Psoas muscle (tissue), 8 donors: ENCODE data around the gene KCNT1. TPM values are rescaled to one million over a fixed set of nuclear protein-coding genes. Genes with fewer than 3 reads are reported as not detected.

Experiments used
- ATAC-seq, 4 donors: fragments of 200-7000 bp; cut with Tn5 transposase; one replicate each; pipeline ENCODE4 v1.9.1; 2020; ENCODE audit warnings: moderate library complexity in 3 of 4, mild to moderate bottlenecking in 2 of 4
- DNase-seq, 2 donors: peaks; one replicate each; pipeline ENCODE4 v3.0.0-alpha.2; 2020
- H3K27ac ChIP-seq: fragments of 200-600 bp; one replicate; pipeline ENCODE4 v1.8.0; 2022
- H3K27me3 ChIP-seq, 3 donors: fragments of 200-600 bp in 1 of 3; one replicate each; pipeline versions ENCODE4 v1.6.1 to v1.8.0; 2013 to 2022; ENCODE audit warnings: low read length in 2 of 3, mild to moderate bottlenecking in 2 of 3, moderate library complexity in 1 of 3; ENCODE audit not compliant: insufficient read depth in 3 of 3
- H3K36me3 ChIP-seq, 2 donors: fragments of 200-600 bp in 1 of 2; one replicate each; pipeline versions ENCODE4 v1.6.1 to v1.8.0; 2013 to 2022; ENCODE audit warnings: low read depth in 1 of 2, mild to moderate bottlenecking in 1 of 2, moderate library complexity in 1 of 2; ENCODE audit not compliant: insufficient read depth in 1 of 2
- H3K4me1 ChIP-seq: fragments of 200-600 bp; one replicate; pipeline ENCODE4 v1.8.0; 2022
- H3K4me3 ChIP-seq: fragments of 200-600 bp; one replicate; pipeline ENCODE4 v1.8.0; 2022; ENCODE audit warnings: mild to moderate bottlenecking
- H3K9me3 ChIP-seq: fragments of 200-600 bp; one replicate; pipeline ENCODE4 v1.8.0; 2022
- WGBS, 3 donors: extraction: QIAGEN DNeasy Blood & Tissue Kit; methylation state at CpG; one replicate each; pipeline versions ENCODE4 v1.1.6 to v1.1.7; 2013; 5-methylcytosine and 5-hydroxymethylcytosine counted together
- intact Hi-C, 2 donors: fragments of 100-400 bp; cut with DNase I; formaldehyde crosslinking; loops; one replicate each; pipeline versions ENCODE4 v1.11.0 to v1.14.2; 2022
- polyA plus RNA-seq, 3 donors: library from polyadenylated mRNA; stranded (reverse); fragments of 200-250 nt; gene quantifications; one replicate each; pipeline ENCODE4 v1.2.3, GENCODE V29; 2013
- total RNA-seq, 4 donors: library from RNA; stranded (reverse); fragmentation: NEBNext Ultra II Directional in 2 of 4; extraction: Animal tissue kit (Norgen Biotek cat#: 25700) in 2 of 4; gene quantifications; one replicate each; pipeline versions ENCODE4 v1.2.1 to v1.2.4, GENCODE V29; 2021 to 2023
- TF ChIP-seq, protein P1 (sequence below): fragments of 200-600 bp; IDR thresholded peaks from one replicate; pipeline ENCODE4 v1.8.0; 2022; ENCODE audit warnings: antibody characterized with exemption
- donor health status: healthy with polysubstance abuse.
- donor health status: DM: no; HTN: no; CAD: no; lungs with moderate emphysema.
- donor health status: Bipolar disorder and iron deficiency.
- donor health status: healthy.
- donor health status: DM: yes; HTN: yes; CAD: no.
- donor health status: DM: no; HTN: no; CAD: no.
- donor health status: DM: no; HTN: no; CAD: no.
- donor health status: DM: yes; HTN: yes; CAD: no.

Gene KCNT1
- total and polyA plus RNA-seq, 7 donors = 1.1 to 15.0 (median 10.3) TPM

DNA sequence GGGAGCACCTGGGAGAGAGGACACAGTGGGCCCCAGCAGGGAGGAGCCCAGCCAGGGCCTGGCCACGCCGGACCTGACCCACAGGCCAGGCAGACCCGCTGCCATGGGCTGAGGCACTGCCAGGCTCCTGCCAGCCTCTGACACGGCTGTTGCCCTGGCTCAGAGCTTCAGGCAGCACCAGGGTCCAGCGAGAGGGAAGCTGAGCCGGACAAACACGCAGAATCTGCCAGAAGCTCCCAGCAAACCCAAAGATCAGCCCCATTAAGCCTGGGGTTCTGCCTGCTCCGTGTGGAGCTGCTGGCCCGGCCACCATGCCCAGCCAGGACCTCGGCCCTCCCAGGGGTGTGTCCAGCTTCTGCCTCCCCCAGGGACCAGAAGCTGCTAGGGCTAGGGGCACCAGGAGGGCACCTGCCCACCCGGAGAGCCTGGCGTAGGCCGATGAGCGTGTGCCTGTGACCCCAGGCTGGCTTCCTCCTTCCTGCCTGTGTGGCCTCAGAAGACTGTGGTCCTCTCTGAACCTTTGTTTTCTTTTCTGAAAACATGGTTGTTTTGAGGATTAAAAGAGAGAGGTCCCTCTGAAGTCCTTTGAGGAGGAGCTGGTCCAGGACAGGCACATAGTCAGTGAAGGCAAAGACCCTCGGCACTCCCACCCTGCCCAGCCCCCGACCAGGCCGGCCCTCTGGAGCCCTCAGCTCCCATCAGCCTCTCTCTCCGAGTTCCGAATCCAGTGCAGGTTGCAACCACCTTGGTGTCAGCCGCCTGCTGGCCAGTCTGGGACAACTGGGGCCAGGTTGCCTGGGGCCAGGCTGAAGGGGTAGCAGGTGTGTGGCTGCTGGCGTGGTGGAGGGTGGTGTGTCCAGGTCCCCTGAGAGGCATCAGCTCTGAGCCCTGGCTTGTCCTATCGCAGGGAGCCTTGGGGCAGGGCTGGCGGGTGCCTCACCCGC, 39.6 kb downstream of the KCNT1 start:
- no peaks in the 10 kb centered on the region for H3K9me3 ChIP-seq
- WGBS, 3 donors = 52 to 58% (median 52%) methylated on average over 22 to 24 of the region's 24 CpGs
- H3K27me3 ChIP-seq = peaks cover 0 to 7% (median 2%) of the 10 kb centered on the region in 3 donors
- peak overlapping the region; percentile 19 for H3K27ac ChIP-seq
- peak in 1 of 4 donors; percentile 31 for ATAC-seq
- no peaks in the 10 kb centered on the region for H3K36me3 ChIP-seq
- TF ChIP-seq, protein P1, sequence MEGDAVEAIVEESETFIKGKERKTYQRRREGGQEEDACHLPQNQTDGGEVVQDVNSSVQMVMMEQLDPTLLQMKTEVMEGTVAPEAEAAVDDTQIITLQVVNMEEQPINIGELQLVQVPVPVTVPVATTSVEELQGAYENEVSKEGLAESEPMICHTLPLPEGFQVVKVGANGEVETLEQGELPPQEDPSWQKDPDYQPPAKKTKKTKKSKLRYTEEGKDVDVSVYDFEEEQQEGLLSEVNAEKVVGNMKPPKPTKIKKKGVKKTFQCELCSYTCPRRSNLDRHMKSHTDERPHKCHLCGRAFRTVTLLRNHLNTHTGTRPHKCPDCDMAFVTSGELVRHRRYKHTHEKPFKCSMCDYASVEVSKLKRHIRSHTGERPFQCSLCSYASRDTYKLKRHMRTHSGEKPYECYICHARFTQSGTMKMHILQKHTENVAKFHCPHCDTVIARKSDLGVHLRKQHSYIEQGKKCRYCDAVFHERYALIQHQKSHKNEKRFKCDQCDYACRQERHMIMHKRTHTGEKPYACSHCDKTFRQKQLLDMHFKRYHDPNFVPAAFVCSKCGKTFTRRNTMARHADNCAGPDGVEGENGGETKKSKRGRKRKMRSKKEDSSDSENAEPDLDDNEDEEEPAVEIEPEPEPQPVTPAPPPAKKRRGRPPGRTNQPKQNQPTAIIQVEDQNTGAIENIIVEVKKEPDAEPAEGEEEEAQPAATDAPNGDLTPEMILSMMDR = no peak
- no peak overlapping the region for H3K4me3 ChIP-seq
- DNase-seq = no peak
- peaks cover 16% of the 10 kb centered on the region for H3K4me1 ChIP-seq
- intact Hi-C loops = no loop called here

- H3K27ac ChIP-seq = no peak overlapping the region
Measured at GRCh38 chr9:135743021-135743420, 41.0 kb downstream of the KCNT1 start.

GRCh38 chr9:135743546-135744332, 41.8 kb downstream of the KCNT1 start:
- ATAC-seq = peak; percentile 82 to 87 (median 83)
- Histone ChIP-seq H3K27ac (peak overlapping the region; percentile 77), H3K4me3 (peak overlapping the region; percentile 62), H3K36me3 (no peaks in the 10 kb centered on the region), H3K27me3 (no peaks in the 10 kb centered on the region), H3K4me1 (peaks cover 20% of the 10 kb centered on the region), H3K9me3 (no peaks in the 10 kb centered on the region)
- 22 to 37% (median 28%) methylated on average over 23 to 25 of the region's 25 CpGs for WGBS, 3 donors
- intact Hi-C loops = no loop called here
- DNase-seq = peak; percentile 68 to 83
- TF ChIP-seq, protein P1 = no peak

More at GRCh38 chr9:135743021-135743420, 41.0 kb downstream of the KCNT1 start:
- no peak for ATAC-seq
- TF ChIP-seq, protein P1 = no peak
- no peaks in the 10 kb centered on the region for H3K36me3 ChIP-seq
- H3K4me3 ChIP-seq = no peak overlapping the region
- H3K9me3 ChIP-seq = no peaks in the 10 kb centered on the region
- no peaks in the 10 kb centered on the region for H3K27me3 ChIP-seq
- 75 to 89% (median 78%) methylated on average over 14 of the region's 14 CpGs for WGBS, 3 donors
- H3K4me1 ChIP-seq = peaks cover 18% of the 10 kb centered on the region
- intact Hi-C loops = no loop called here
- DNase-seq = no peak

- Histone ChIP-seq H3K9me3 (no peaks in the 10 kb centered on the region), H3K27me3 (no peaks in the 10 kb centered on the region), H3K36me3 (no peaks in the 10 kb centered on the region), H3K4me3 (peak overlapping the region; percentile 62), H3K4me1 (peaks cover 24% of the 10 kb centered on the region), H3K27ac (peak overlapping the region; percentile 77)
- no peak for DNase-seq
- TF ChIP-seq, protein P1 = no peak
- WGBS, 3 donors = 34 to 49% (median 38%) methylated on average over 31 to 33 of the region's 33 CpGs
- intact Hi-C loops = no loop called here
- peak; percentile 28 to 69 (median 38) for ATAC-seq
Measured at GRCh38 chr9:135744333-135745070, 42.5 kb downstream of the KCNT1 start.
